Measurements from ENCODE around the gene TMEM9.

The TMEM9 gene

GRCh38 chr1:201154389-201155165, at the start of gene TMEM9:
TMEM9 (minus strand) TSS chr1:201154474; CDS start chr1:201153923, 551 bp downstream.
- DNase-seq (ENCODE audit: insufficient read length, low spot score), result peak; percentile 96
- peak; percentile 26 for FAIRE-seq

GRCh38 chr1:201198598-201198997, 44.3 kb upstream of the TMEM9 start:
- no peak for FAIRE-seq
- no peak for DNase-seq (ENCODE audit: insufficient read length, low spot score)

DNA sequence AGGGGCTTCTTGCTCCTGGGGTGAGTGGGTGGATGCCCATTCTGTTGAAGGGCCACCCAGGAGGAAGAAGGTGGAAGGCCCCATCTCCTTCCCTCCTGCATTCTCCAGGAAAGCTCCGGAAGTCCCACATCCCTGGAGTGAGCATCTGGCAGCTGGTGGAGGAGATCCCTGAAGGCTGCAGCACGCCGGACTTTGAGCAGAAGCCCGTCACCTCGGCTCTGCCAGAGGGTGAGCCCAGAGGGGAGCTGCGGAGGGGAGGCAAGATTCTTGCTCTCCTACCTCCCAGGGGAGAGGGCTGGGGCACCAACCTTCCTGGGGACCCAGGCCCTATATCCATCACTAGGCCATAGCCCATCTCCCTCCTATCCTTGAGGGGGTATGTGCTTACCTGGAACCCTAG, 39.8 kb upstream of the TMEM9 start:
- FAIRE-seq (no peak), DNase-seq (ENCODE audit: insufficient read length, low spot score) (no peak)

DNA sequence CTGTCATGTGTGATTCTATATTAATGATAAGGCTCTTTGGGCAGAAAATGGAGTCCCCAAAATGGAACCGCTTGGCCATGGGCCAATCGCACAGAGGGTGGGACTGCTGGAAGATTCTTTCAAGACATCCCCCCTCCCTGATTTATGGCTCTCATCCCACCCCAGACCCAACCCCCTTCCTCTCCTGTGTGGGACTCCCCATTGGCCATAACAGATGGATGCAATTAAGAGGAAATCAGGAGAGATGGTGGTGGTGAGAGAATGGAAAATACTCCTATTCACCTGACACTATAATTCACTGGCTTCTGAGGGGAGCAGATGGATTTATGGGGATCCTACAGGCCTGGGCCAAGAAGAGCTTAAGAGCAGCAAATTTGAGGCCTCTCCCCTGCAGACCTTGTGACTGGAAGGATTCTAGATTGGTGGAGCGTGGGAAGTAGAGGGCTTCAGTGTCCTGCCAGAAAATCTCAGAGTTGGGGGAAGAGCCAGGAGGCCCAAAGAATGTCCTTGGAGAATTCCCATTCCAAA, 38.1 kb upstream of the TMEM9 start:
- FAIRE-seq, result no peak
- no peak for DNase-seq (ENCODE audit: insufficient read length, low spot score)

DNA sequence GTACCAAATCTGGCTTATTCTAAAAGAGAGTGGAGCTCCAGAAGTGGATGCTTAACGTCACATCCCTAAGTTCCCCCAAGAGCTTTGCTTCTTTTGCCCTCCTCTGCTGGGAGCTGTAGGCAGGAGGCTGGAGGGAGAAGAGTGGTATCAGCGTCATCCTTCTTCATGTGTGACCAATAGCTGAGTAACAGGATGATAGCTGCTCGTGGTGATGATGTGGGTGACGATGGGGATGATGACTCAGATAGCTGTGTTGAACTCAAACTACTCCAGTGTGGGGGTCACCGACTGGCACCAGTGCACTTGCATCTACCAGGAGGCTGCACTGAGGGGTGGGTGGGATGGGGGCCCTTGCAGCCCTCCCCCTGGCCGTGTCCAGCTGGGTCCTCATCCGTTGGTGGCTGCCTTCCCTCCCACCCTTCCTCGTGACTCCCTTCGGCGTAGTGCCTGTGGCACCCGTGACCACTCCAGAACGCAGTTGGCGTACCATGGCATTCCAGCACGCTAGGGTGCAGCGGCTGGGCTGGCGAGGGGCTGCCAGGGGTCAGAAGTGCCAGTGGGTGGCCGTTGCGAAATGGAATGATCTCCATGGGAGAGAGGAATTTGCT, 37.5 kb upstream of the TMEM9 start:
- DNase-seq (ENCODE audit: insufficient read length, low spot score), result peak; percentile 85
- FAIRE-seq, result peak; percentile 92

DNA sequence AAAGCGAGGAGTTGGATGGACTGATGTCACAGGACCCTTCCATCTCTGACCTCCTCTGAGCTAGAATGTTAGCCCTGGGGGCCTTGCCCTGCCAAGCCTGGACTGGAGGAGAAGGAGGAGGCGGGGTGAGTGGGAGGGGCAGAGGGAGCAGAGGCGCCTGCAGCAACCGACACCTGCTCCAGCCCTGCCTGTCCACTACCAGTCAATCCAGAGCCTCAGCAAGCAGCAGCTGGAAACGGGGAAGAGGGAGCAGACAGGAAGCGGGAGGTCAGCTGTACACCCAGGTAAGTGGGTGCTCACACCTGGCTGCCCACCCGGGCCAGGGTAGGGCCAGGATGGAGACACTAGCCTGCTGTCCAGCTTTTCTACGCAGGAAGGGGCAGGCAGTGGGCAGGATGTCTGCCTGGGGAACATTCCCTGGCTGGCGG, 36.4 kb upstream of the TMEM9 start, which contains the start of gene IGFN1:
Gene IGFN1 (plus strand): TSS at position 201 of the 428 bp plus-strand sequence. CDS start 2,470 bp downstream, outside the sequence.
- DNase-seq (ENCODE audit: insufficient read length, low spot score) (no peak), FAIRE-seq (no peak)

DNA sequence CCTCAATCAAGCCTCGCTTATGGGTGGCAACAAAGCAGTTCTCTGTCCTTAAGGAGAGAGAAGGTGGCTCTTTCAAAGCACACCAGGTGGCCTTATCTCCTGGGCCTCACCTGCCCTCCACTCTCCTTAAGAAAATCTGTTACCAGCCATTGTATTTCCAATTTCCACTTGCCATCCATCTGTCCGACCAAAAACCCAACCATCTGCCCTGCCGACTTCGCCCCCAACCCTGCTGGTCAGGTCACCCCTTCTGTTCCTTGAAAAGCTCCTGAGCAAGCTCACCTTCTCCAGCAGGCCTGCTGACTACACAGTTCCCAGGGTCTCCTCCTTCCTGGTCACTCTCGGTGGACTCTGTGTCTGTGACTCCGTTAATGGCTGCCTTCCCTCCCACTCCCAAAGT, 35.7 kb upstream of the TMEM9 start:
- FAIRE-seq, result no peak
- DNase-seq (ENCODE audit: insufficient read length, low spot score), result no peak

- DNase-seq (ENCODE audit: insufficient read length, low spot score) (no peak), FAIRE-seq (no peak)
These were observed 34.8 kb upstream of the TMEM9 start for GRCh38 chr1:201189085-201189484.

- FAIRE-seq (no peak), DNase-seq (ENCODE audit: insufficient read length, low spot score) (no peak)
These were observed 31.9 kb upstream of the TMEM9 start for GRCh38 chr1:201186192-201186591.

GRCh38 chr1:201185527-201186128, 31.4 kb upstream of the TMEM9 start:
- FAIRE-seq (no peak), DNase-seq (ENCODE audit: insufficient read length, low spot score) (no peak)

GRCh38 chr1:201185123-201185453, 30.8 kb upstream of the TMEM9 start:
- FAIRE-seq (no peak), DNase-seq (ENCODE audit: insufficient read length, low spot score) (no peak)

DNA sequence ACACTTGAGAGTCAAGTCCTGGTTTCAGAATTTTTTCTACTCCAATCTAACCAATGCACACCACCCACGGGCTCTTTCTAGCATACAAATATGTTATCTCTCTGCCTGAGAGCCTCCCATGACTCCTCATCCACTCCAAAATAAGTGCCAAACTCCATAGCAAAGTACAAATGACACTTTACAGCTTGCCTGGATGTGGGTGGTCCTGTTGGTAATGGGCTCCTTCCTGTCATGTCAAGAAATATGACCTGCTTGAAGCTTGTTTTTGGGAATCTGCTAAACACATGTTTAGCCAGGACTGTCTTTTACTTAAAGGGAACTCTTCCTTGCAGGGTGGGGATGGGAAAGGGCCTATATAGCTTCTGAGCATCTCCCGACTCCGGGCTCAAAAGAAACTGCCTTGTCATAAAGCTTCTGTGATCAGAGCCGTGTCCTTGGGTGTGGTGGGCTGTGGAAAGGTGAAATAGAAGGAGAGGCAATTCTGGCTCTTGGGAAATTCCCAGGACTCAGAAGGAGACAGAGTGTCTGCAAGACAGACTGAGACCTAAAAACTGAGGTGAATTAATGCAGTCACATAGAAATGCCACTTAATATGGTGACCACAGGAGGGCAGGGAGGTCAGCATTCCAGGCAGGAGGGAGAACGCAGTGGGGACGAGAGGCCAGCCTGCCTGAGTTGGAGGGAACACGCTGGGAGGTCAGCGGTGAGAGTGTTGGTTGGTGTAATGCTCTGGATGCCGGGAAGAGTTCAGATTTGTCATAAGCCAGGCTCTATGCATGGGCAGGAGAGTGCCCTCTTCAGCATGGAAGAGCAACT, 30.2 kb upstream of the TMEM9 start:
- FAIRE-seq (no peak), DNase-seq (ENCODE audit: insufficient read length, low spot score) (peak; percentile 51)

GRCh38 chr1:201183753-201184152, 29.5 kb upstream of the TMEM9 start:
- no peak for DNase-seq (ENCODE audit: insufficient read length, low spot score)

DNA sequence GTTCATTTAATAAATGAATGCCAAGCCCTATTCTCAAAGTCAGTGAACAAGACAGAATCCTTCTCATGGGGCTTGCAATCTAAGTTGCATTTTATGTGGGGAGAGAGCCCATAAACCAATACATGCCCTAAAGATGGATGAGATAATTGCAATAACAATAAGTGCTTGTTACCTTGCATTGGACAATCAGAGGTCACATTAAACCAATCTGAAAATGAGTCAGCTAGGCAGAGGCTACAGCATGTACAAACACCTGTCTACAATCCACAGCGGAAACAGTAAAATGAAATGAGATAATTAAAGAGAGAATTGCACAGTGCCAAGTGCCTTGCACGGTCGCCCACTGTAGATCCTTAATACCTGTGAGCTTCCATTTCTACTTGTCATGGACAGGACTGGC, 28.9 kb upstream of the TMEM9 start:
- no peak for FAIRE-seq
- no peak for DNase-seq (ENCODE audit: insufficient read length, low spot score)

More at GRCh38 chr1:201183753-201184152, 29.5 kb upstream of the TMEM9 start:
- no peak for FAIRE-seq

DNA sequence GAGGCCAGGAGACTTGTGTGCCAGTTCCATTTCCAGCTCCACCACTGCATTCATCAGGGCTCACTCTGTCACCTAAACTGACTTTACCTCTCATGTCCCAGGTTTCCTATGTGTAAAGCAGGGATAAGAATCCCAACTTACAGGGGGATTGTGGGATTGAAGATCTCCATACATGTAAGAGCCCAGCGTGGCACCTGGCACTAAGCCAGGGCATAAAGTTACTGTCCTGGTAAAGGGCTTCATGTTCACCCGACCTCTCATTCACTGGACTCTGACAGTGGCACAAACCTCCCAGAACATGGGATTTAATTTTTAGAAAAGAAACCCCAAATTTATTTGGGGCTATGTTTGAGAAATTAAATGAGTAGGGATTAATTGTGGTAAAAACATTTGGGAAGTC, 27.5 kb upstream of the TMEM9 start:
- FAIRE-seq (no peak), DNase-seq (ENCODE audit: insufficient read length, low spot score) (no peak)

GRCh38 chr1:201181323-201181722, 27.0 kb upstream of the TMEM9 start:
- no peak for FAIRE-seq

DNA sequence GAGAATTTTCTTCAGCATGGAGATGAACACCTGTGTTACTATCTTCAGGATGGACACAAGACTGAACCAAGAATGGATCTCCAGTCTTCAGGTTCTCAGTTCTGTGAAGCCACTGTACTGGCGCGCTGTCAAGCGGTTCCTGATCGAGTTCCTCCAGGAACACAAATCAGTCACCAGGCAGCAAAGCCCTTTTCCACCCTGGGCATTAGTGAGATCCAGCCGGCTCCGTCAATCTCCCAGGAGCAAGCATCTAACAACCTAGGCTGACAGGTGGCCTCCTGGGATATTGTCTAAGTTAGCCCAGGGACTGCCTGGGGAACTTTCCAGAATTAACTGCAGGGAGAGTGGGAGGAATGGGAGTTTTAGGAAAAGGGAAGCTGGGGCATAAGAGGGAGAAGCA, 26.6 kb upstream of the TMEM9 start:
- FAIRE-seq, result no peak
- DNase-seq (ENCODE audit: insufficient read length, low spot score), result no peak

More at GRCh38 chr1:201181323-201181722, 27.0 kb upstream of the TMEM9 start:
- DNase-seq (ENCODE audit: insufficient read length, low spot score), result no peak

GRCh38 chr1:201180141-201180540, 25.9 kb upstream of the TMEM9 start:
- DNase-seq (ENCODE audit: insufficient read length, low spot score), result no peak
- FAIRE-seq, result no peak

DNA sequence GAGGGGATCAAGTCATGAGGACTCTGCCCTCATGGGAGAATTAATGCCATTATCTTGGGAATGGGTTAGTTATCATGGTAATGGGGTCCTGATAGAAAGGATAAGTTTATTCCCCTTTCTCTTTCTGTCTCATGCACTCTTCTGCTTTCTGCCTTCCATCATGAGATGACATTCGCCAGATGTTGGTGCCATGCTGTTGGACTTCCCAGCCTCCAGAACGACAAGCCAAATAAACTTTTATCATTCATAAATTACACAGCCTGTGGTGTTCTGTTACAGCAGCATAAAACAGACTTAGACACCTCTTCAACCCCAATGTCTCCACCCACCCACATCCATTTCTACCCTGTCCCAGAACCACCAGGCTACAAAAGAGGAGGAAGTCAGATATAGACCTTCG, 24.4 kb upstream of the TMEM9 start:
- DNase-seq (ENCODE audit: insufficient read length, low spot score) (no peak), FAIRE-seq (no peak)

DNA sequence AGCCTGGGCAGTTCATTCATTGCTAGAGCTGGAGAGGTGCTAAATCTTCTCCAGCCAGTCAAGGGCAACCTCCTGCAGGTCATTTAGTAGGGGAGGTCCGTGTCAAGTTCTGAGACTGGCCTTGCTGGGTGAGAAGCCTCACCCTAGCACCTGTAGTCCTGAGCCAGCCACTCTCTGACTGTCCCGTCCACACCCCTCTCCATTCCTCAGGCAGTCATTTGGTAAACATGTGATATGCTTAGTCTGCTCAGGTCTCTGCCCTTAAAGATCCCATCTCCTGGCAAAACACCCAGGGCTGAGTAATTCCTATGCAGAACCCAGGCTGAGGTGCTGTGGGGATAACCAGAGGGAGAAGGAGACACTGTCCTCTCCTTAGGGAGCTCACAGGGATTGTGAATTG, 22.7 kb upstream of the TMEM9 start:
- DNase-seq (ENCODE audit: insufficient read length, low spot score) (no peak), FAIRE-seq (no peak)
